OCI-LY1 (cell line): ENCODE data around the gene RAD51AP1.

Experiments used
- H2AFZ ChIP-seq: fragments of 200-600 bp; sonication (generic), shearing (Covaris generic); 2 replicates; pipeline ENCODE4 v1.6.0; 2014; ENCODE audit warnings: antibody characterized with exemption, mild to moderate bottlenecking, low read length
- H3F3A ChIP-seq: fragments of 200-600 bp; sonication (generic), shearing (Covaris generic); 2 replicates; pipeline ENCODE4 v1.6.0; 2014; ENCODE audit warnings: mild to moderate bottlenecking, antibody characterized with exemption, low read length, moderate library complexity; ENCODE audit not compliant: insufficient read depth
- H3K27ac ChIP-seq: fragments of 200-600 bp; sonication (generic); 2 replicates; pipeline ENCODE4 v1.5.1; 2014; ENCODE audit warnings: low read length, mixed run types, mild to moderate bottlenecking, low read depth; ENCODE audit not compliant: poor library complexity, severe bottlenecking
- H3K27me3 ChIP-seq: fragments of 200-600 bp; sonication (generic); 2 replicates; pipeline ENCODE4 v1.6.0; 2014; ENCODE audit warnings: antibody characterized with exemption, mild to moderate bottlenecking, low read length, moderate library complexity; ENCODE audit not compliant: insufficient read depth
- H3K36me3 ChIP-seq: fragments of 200-600 bp; sonication (generic); 2 replicates; pipeline ENCODE4 v1.6.1; 2014; ENCODE audit warnings: mild to moderate bottlenecking, antibody characterized with exemption, low read length, moderate library complexity, mixed read lengths; ENCODE audit not compliant: insufficient read depth
- H3K4me1 ChIP-seq: fragments of 200-600 bp; sonication (generic); 2 replicates; pipeline ENCODE4 v1.5.1; 2014; ENCODE audit warnings: mild to moderate bottlenecking, low read length, moderate library complexity; ENCODE audit not compliant: insufficient read depth, severe bottlenecking
- H3K4me2 ChIP-seq: fragments of 200-600 bp; sonication (generic), shearing (Covaris generic); 2 replicates; pipeline ENCODE4 v1.6.1; 2014; ENCODE audit warnings: low read length
- H3K4me3 ChIP-seq: fragments of 200-600 bp; sonication (generic); 2 replicates; pipeline ENCODE4 v1.5.1; 2014; ENCODE audit warnings: low read length, low read depth, mild to moderate bottlenecking, mixed read lengths; ENCODE audit not compliant: poor library complexity, severe bottlenecking
- H3K79me2 ChIP-seq: fragments of 200-600 bp; shearing (Covaris generic); 2 replicates; pipeline ENCODE4 v1.6.1; 2016; ENCODE audit warnings: mixed run types, low read length, mixed read lengths; ENCODE audit not compliant: insufficient read depth
- H3K9ac ChIP-seq: fragments of 200-600 bp; sonication (generic), shearing (Covaris generic); 2 replicates; pipeline ENCODE4 v1.6.1; 2014; ENCODE audit warnings: mild to moderate bottlenecking, low read length, mixed read lengths
- H3K9me2 ChIP-seq: fragments of 200-600 bp; sonication (generic), shearing (Covaris generic); 2 replicates; pipeline ENCODE4 v1.6.1; 2014; ENCODE audit warnings: low read depth, mild to moderate bottlenecking, low read length, mixed read lengths
- H3K9me3 ChIP-seq: fragments of 200-600 bp; shearing (Covaris generic); 2 replicates; pipeline ENCODE4 v1.6.1; 2014; ENCODE audit warnings: low read length, mixed read lengths
- H4K20me1 ChIP-seq: fragments of 200-600 bp; sonication (generic), shearing (Covaris generic); 2 replicates; pipeline ENCODE4 v1.6.0; 2016; ENCODE audit warnings: mild to moderate bottlenecking, low read length; ENCODE audit not compliant: insufficient read depth
- EZH2 ChIP-seq: fragments of 200-600 bp; sonication (generic), shearing (Covaris generic); IDR thresholded peaks from 2 replicates; pipeline ENCODE4 v1.8.0; 2017; ENCODE audit warnings: borderline replicate concordance, mixed run types, mild to moderate bottlenecking, antibody characterized with exemption, low read length, moderate library complexity, mixed read lengths
- TF ChIP-seq, protein P1 (sequence below): fragments of 200-600 bp; sonication (generic), shearing (Covaris generic); IDR thresholded peaks from 2 replicates; pipeline ENCODE4 v1.5.1; 2017; ENCODE audit warnings: mild to moderate bottlenecking, antibody characterized with exemption, low read length, moderate library complexity, mixed read lengths

Gene RAD51AP1

GRCh38 chr12:4545195-4545594 lies 6.5 kb downstream of the RAD51AP1 start:
- Histone ChIP-seq H4K20me1 (no peaks in the 10 kb centered on the region; the same call in 1 of the 2 replicates), H3K79me2 (peaks cover 19% of the 10 kb centered on the region), H3K9ac (no peak overlapping the region), H3K4me1 (peaks cover 13% of the 10 kb centered on the region), H3F3A (no peaks in the 10 kb centered on the region), H3K4me2 (no peak overlapping the region), H3K9me2 (no peaks in the 10 kb centered on the region), H3K4me3 (no peak overlapping the region), H3K9me3 (no peaks in the 10 kb centered on the region), H3K27me3 (no peaks in the 10 kb centered on the region), H2AFZ (no peak overlapping the region), H3K27ac (no peak overlapping the region), H3K36me3 (peaks cover 85% of the 10 kb centered on the region)
- no peak for TF ChIP-seq EZH2
- TF ChIP-seq, protein P1, sequence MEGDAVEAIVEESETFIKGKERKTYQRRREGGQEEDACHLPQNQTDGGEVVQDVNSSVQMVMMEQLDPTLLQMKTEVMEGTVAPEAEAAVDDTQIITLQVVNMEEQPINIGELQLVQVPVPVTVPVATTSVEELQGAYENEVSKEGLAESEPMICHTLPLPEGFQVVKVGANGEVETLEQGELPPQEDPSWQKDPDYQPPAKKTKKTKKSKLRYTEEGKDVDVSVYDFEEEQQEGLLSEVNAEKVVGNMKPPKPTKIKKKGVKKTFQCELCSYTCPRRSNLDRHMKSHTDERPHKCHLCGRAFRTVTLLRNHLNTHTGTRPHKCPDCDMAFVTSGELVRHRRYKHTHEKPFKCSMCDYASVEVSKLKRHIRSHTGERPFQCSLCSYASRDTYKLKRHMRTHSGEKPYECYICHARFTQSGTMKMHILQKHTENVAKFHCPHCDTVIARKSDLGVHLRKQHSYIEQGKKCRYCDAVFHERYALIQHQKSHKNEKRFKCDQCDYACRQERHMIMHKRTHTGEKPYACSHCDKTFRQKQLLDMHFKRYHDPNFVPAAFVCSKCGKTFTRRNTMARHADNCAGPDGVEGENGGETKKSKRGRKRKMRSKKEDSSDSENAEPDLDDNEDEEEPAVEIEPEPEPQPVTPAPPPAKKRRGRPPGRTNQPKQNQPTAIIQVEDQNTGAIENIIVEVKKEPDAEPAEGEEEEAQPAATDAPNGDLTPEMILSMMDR: no peak

- no peak overlapping the region for H3K4me2 ChIP-seq
- H3K27me3 ChIP-seq: no peaks in the 10 kb centered on the region
- H3F3A ChIP-seq: no peaks in the 10 kb centered on the region
- H4K20me1 ChIP-seq: no peaks in the 10 kb centered on the region
- TF ChIP-seq, protein P1: no peak
- TF ChIP-seq EZH2: no peak
- H3K9ac ChIP-seq: no peak overlapping the region
- no peaks in the 10 kb centered on the region for H3K9me3 ChIP-seq
- H3K4me3 ChIP-seq: no peak overlapping the region
- no peak overlapping the region for H2AFZ ChIP-seq
- no peaks in the 10 kb centered on the region for H3K9me2 ChIP-seq
- H3K36me3 ChIP-seq: peaks cover 89% of the 10 kb centered on the region
- H3K27ac ChIP-seq: no peak overlapping the region
- no peaks in the 10 kb centered on the region for H3K79me2 ChIP-seq
- no peaks in the 10 kb centered on the region for H3K4me1 ChIP-seq
Measured at GRCh38 chr12:4552191-4552590, 13.5 kb downstream of the RAD51AP1 start.

DNA sequence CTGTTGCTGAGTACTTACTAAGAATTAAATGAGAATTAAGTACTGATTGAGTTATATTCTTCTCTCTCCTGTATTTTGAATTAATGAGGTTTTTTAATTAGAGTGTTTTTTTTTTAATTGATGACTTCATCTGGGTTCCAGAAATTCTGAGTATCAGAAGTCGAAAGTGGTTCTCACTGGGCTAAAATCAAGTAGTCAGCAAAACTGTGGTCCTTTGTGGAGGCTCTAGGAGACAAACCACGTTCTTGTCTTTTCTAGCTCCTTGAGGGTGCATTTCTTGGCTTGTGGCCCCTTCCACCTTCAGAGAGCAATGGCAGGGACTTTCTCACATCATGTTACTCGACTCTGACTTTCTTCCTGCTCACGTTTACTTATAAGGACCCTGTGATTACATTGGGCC lies 15.3 kb downstream of the RAD51AP1 start:
- H3K4me3 ChIP-seq: no peak overlapping the region
- no peak overlapping the region for H3K4me2 ChIP-seq
- H3K9me2 ChIP-seq: no peaks in the 10 kb centered on the region
- no peaks in the 10 kb centered on the region for H3K27me3 ChIP-seq
- no peaks in the 10 kb centered on the region for H3K79me2 ChIP-seq
- H3F3A ChIP-seq: no peaks in the 10 kb centered on the region; the same call in 1 of the 2 replicates
- H3K36me3 ChIP-seq: peaks cover 87% of the 10 kb centered on the region
- H3K27ac ChIP-seq: no peak overlapping the region
- H2AFZ ChIP-seq: no peak overlapping the region
- TF ChIP-seq, protein P1: no peak
- TF ChIP-seq EZH2: no peak
- no peaks in the 10 kb centered on the region for H3K4me1 ChIP-seq
- no peaks in the 10 kb centered on the region for H4K20me1 ChIP-seq
- no peaks in the 10 kb centered on the region for H3K9me3 ChIP-seq
- no peak overlapping the region for H3K9ac ChIP-seq
